Measurements from ENCODE around the gene ZNF536.
"Not testable (repeated sequence)": the region's sequence is repeated elsewhere in the genome, so short reads cannot be mapped to it uniquely, and the experiment has no call there.

Gene ZNF536

GRCh38 chr19:30437869-30438268 is 65.7 kb downstream of the ZNF536 start:
- no peaks in the 10 kb centered on the region for H3K9me3 Mint-ChIP-seq
- no peaks in the 10 kb centered on the region for H3K27me3 Mint-ChIP-seq
- intact Hi-C loops (cut with micrococcal nuclease): no loop called here
- no peaks in the 10 kb centered on the region for H3K4me1 Mint-ChIP-seq (ENCODE audit: low read depth)
- H3K27ac Mint-ChIP-seq: no peak overlapping the region
- no peak overlapping the region for H3K4me3 Mint-ChIP-seq
- no peaks in the 10 kb centered on the region for H3K36me3 Mint-ChIP-seq (ENCODE audit: low read depth)

GRCh38 chr19:30439310-30439709 is 67.1 kb downstream of the ZNF536 start:
- Mint-ChIP-seq H3K9me3 (no peaks in the 10 kb centered on the region), H3K4me3 (no peak overlapping the region), H3K27me3 (no peaks in the 10 kb centered on the region), H3K36me3 (ENCODE audit: low read depth) (no peaks in the 10 kb centered on the region), H3K4me1 (ENCODE audit: low read depth) (no peaks in the 10 kb centered on the region), H3K27ac (no peak overlapping the region)
- intact Hi-C loops (cut with micrococcal nuclease): no loop called here

- Mint-ChIP-seq H3K9me3 (no peaks in the 10 kb centered on the region), H3K27ac (no peak overlapping the region), H3K4me1 (ENCODE audit: low read depth) (no peaks in the 10 kb centered on the region), H3K27me3 (no peaks in the 10 kb centered on the region), H3K4me3 (no peak overlapping the region), H3K36me3 (ENCODE audit: low read depth) (no peaks in the 10 kb centered on the region)
- intact Hi-C loops (cut with micrococcal nuclease): no loop called here
These were observed 68.8 kb downstream of the ZNF536 start for GRCh38 chr19:30441011-30441410.

GRCh38 chr19:30442674-30443073 is 70.5 kb downstream of the ZNF536 start:
- no peak overlapping the region for H3K4me3 Mint-ChIP-seq
- intact Hi-C loops (cut with micrococcal nuclease): no loop called here
- no peak overlapping the region for H3K27ac Mint-ChIP-seq
- no peaks in the 10 kb centered on the region for H3K27me3 Mint-ChIP-seq
- no peaks in the 10 kb centered on the region for H3K9me3 Mint-ChIP-seq
- no peaks in the 10 kb centered on the region for H3K4me1 Mint-ChIP-seq (ENCODE audit: low read depth)
- H3K36me3 Mint-ChIP-seq (ENCODE audit: low read depth): no peaks in the 10 kb centered on the region

- H3K4me1 Mint-ChIP-seq (ENCODE audit: low read depth): no peaks in the 10 kb centered on the region
These were observed 71.5 kb downstream of the ZNF536 start for GRCh38 chr19:30443531-30444252.

DNA sequence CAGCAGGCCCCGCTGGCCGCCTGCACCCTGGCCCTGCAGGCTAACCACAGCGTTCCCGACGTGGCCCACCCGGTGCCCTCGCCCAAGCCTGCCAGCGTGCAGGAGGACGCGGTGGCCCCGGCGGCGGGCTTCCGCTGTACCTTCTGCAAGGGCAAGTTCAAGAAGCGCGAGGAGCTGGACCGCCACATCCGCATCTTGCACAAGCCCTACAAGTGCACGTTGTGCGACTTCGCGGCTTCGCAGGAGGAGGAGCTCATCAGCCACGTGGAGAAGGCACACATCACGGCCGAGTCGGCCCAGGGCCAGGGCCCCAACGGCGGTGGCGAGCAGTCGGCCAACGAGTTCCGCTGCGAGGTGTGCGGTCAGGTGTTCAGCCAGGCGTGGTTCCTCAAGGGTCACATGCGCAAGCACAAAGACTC is 72.1 kb downstream of the ZNF536 start:
- no peaks in the 10 kb centered on the region for H3K36me3 Mint-ChIP-seq (ENCODE audit: low read depth)
- no peaks in the 10 kb centered on the region for H3K4me1 Mint-ChIP-seq (ENCODE audit: low read depth)
- no peaks in the 10 kb centered on the region for H3K27me3 Mint-ChIP-seq
- no peaks in the 10 kb centered on the region for H3K9me3 Mint-ChIP-seq
- H3K27ac Mint-ChIP-seq: no peak overlapping the region
- intact Hi-C loops (cut with micrococcal nuclease): no loop called here
- H3K4me3 Mint-ChIP-seq: no peak overlapping the region

More at GRCh38 chr19:30443531-30444252, 71.5 kb downstream of the ZNF536 start:
- Mint-ChIP-seq H3K4me3 (no peak overlapping the region), H3K27ac (no peak overlapping the region), H3K36me3 (ENCODE audit: low read depth) (no peaks in the 10 kb centered on the region), H3K9me3 (no peaks in the 10 kb centered on the region), H3K27me3 (no peaks in the 10 kb centered on the region)
- intact Hi-C loops (cut with micrococcal nuclease): no loop called here

GRCh38 chr19:30444686-30445232 is 72.6 kb downstream of the ZNF536 start:
- Mint-ChIP-seq H3K27ac (no peak overlapping the region), H3K4me3 (no peak overlapping the region), H3K27me3 (no peaks in the 10 kb centered on the region), H3K9me3 (no peaks in the 10 kb centered on the region), H3K4me1 (ENCODE audit: low read depth) (no peaks in the 10 kb centered on the region), H3K36me3 (ENCODE audit: low read depth) (no peaks in the 10 kb centered on the region)
- intact Hi-C loops (cut with micrococcal nuclease): no loop called here

DNA sequence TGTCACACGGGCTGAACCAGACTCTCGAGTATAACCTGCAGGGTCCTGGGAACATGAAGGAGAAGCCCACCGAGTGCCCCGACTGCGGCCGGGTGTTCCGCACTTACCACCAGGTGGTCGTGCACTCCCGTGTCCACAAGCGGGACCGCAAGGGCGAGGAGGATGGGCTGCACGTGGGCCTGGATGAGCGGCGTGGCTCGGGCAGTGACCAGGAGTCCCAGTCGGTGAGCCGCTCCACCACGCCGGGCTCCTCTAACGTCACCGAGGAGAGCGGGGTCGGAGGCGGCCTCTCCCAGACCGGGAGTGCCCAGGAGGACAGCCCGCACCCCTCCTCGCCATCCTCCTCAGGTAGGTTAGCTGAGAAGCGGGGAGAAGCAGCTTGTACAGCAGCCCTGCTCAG is 73.2 kb downstream of the ZNF536 start:
- H3K27ac Mint-ChIP-seq: no peak overlapping the region
- H3K36me3 Mint-ChIP-seq (ENCODE audit: low read depth): no peaks in the 10 kb centered on the region
- no peaks in the 10 kb centered on the region for H3K27me3 Mint-ChIP-seq
- intact Hi-C loops (cut with micrococcal nuclease): no loop called here
- no peak overlapping the region for H3K4me3 Mint-ChIP-seq
- no peaks in the 10 kb centered on the region for H3K9me3 Mint-ChIP-seq
- no peaks in the 10 kb centered on the region for H3K4me1 Mint-ChIP-seq (ENCODE audit: low read depth)

- intact Hi-C loops (cut with micrococcal nuclease); H3K27ac Mint-ChIP-seq; H3K36me3 Mint-ChIP-seq (ENCODE audit: low read depth); H3K9me3 Mint-ChIP-seq; H3K4me1 Mint-ChIP-seq (ENCODE audit: low read depth); H3K4me3 Mint-ChIP-seq; H3K27me3 Mint-ChIP-seq: not testable (repeated sequence)
These were observed 73.9 kb downstream of the ZNF536 start for GRCh38 chr19:30446120-30446519.

DNA sequence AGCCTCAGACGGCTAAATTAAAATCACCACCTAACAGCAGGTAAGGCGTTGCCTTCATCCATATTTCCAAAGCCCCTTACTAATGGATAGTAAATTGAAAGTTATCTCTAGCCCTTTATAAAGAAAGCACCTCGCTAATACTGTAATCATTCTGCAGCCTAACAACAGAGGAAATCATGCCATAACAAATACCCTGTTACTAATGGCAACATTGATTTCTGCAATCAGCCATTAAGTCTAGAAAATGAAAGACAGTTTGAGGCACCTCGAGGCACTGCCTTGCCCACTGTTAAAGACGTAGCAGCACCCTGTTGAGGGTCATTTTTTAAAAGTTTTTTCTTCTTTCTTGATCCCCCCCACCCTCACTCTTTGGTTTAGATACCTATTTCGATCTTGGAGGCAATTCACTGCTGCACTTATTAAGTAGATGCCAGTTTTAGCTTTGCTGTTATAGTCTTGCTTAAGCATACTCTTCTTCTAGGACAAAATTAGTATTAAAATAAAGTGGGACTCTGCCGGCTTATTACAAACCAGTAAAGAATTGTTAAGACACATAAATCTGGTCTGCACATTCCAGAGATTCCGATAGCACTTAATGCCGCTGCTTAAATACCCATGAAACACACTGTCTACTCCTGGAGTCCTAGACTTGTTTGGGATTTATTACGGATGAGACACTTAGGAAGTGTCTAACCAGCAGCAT is 74.8 kb downstream of the ZNF536 start:
- no peaks in the 10 kb centered on the region for H3K27me3 Mint-ChIP-seq
- no peak overlapping the region for H3K4me3 Mint-ChIP-seq
- no peaks in the 10 kb centered on the region for H3K36me3 Mint-ChIP-seq (ENCODE audit: low read depth)
- no peaks in the 10 kb centered on the region for H3K9me3 Mint-ChIP-seq
- no peaks in the 10 kb centered on the region for H3K4me1 Mint-ChIP-seq (ENCODE audit: low read depth)
- intact Hi-C loops (cut with micrococcal nuclease): no loop called here
- H3K27ac Mint-ChIP-seq: no peak overlapping the region

GRCh38 chr19:30447553-30447870 is 75.3 kb downstream of the ZNF536 start:
- H3K4me1 Mint-ChIP-seq (ENCODE audit: low read depth): no peaks in the 10 kb centered on the region
- no peaks in the 10 kb centered on the region for H3K27me3 Mint-ChIP-seq
- H3K36me3 Mint-ChIP-seq (ENCODE audit: low read depth): no peaks in the 10 kb centered on the region
- no peak overlapping the region for H3K4me3 Mint-ChIP-seq
- no peaks in the 10 kb centered on the region for H3K9me3 Mint-ChIP-seq
- no peak overlapping the region for H3K27ac Mint-ChIP-seq
- intact Hi-C loops (cut with micrococcal nuclease): no loop called here

DNA sequence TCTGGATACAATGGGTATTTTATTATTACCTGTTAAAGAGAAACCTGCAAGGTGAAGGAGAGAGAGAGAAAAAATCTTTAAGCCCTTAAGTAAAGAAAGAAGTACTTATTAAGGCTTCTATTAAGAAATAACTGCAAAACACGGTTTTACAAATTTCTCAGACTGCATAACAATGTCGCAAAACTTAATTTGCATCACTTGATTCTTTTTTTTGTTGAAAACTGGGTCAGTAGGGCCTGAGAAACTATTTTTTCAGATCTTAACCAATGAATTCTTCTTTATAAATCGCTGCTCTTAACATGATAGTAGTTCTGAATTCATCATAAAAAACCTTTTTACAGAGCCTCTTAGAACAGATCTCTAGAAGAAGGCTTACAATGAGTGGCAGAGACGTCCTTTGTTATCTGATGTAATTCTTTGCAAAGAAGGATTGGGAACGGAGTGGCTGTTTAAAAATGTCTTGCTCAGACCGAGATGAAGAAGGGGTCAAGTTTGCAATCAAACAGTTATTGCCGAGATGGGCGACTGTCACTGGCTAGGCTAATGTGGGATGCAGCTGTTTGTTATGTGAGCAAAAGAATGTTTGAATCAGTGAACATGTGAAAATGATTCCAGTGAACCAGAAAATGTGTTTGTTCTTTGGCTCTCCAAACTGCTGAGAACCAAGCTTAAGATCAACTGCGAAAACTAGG is 76.3 kb downstream of the ZNF536 start:
- no peak overlapping the region for H3K4me3 Mint-ChIP-seq
- H3K27ac Mint-ChIP-seq: no peak overlapping the region
- H3K36me3 Mint-ChIP-seq (ENCODE audit: low read depth): no peaks in the 10 kb centered on the region
- no peaks in the 10 kb centered on the region for H3K4me1 Mint-ChIP-seq (ENCODE audit: low read depth)
- H3K27me3 Mint-ChIP-seq: no peaks in the 10 kb centered on the region
- no peaks in the 10 kb centered on the region for H3K9me3 Mint-ChIP-seq
- intact Hi-C loops (cut with micrococcal nuclease): no loop called here

DNA sequence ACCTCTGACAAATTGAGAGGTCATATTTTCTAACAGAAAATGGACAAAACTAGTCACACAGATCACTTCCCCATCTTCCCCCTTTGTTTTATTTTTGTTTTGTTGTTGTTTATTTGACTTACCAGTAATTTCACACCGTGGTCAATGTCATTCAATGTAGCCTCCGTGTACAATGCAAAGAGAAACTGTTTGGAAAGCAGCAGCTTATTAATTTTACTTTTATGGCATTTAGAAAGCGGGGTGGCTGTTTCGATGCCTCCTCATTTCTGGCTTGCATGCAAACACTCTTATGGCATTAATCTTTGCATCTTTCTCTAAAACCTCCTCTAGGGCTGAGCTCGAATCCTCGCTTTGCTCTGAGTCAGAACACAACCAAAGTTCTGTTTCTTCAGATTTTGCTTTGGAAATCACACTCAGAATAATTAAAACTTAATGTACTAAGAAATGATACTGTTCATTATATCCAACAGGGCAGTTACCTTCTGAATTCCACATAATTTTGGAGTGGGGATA is 77.0 kb downstream of the ZNF536 start:
- H3K4me3 Mint-ChIP-seq: no peak overlapping the region
- H3K27ac Mint-ChIP-seq: no peak overlapping the region
- H3K27me3 Mint-ChIP-seq: no peaks in the 10 kb centered on the region
- intact Hi-C loops (cut with micrococcal nuclease): no loop called here
- no peaks in the 10 kb centered on the region for H3K36me3 Mint-ChIP-seq (ENCODE audit: low read depth)
- H3K4me1 Mint-ChIP-seq (ENCODE audit: low read depth): no peaks in the 10 kb centered on the region
- H3K9me3 Mint-ChIP-seq: no peaks in the 10 kb centered on the region

DNA sequence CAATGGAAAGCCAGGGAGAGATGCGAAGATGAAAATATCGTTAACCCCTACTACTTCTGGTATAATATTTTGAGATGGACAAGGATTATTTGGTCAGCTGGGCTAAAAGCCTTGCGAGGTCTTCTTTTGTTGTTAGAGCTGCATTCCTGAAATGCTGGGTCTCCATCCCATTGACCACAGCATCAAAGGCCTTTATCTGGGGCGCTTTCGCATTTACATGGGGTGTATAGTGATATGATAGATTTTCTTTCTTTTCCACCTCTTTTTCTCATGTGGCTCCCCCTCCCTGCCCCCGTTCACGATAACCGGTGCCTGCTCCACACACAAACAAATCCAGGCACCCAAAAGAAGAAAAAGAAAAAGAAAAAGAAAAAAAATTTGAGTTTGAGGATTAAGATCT is 77.5 kb downstream of the ZNF536 start:
- H3K27me3 Mint-ChIP-seq: no peaks in the 10 kb centered on the region
- no peaks in the 10 kb centered on the region for H3K4me1 Mint-ChIP-seq (ENCODE audit: low read depth)
- no peak overlapping the region for H3K4me3 Mint-ChIP-seq
- H3K36me3 Mint-ChIP-seq (ENCODE audit: low read depth): no peaks in the 10 kb centered on the region
- intact Hi-C loops (cut with micrococcal nuclease): no loop called here
- no peak overlapping the region for H3K27ac Mint-ChIP-seq
- H3K9me3 Mint-ChIP-seq: no peaks in the 10 kb centered on the region

All from dendritic cell treated with granulocyte-macrophage colony-stimulating factor and Interleukin-4, amounts not matched to agents 40 ng/mL and 50 ng/mL, for 4 days (primary cell).